HG03064 (cell line): ENCODE data around the gene GRAMD4.

Experiments
- ATAC-seq: cut with Tn5 transposase; IDR thresholded peaks from one replicate; pipeline ENCODE4 v1.9.1; 2021; ENCODE audit warnings: low read depth; ENCODE audit not compliant: unreplicated experiment

Gene GRAMD4

GRCh38 chr22:46596032-46596441 is 24.1 kb upstream of the GRAMD4 start:
- ATAC-seq = no peak

- no peak for ATAC-seq
Measured at GRCh38 chr22:46596819-46597218, 23.4 kb upstream of the GRAMD4 start.

- ATAC-seq = no peak
Measured at GRCh38 chr22:46598224-46598623, 22.0 kb upstream of the GRAMD4 start.

GRCh38 chr22:46598737-46599424 is 21.3 kb upstream of the GRAMD4 start:
- ATAC-seq = no peak

- no peak for ATAC-seq
Measured at GRCh38 chr22:46600273-46600796, 19.9 kb upstream of the GRAMD4 start.

- no peak for ATAC-seq
Measured at GRCh38 chr22:46602025-46602424, 18.2 kb upstream of the GRAMD4 start.

- ATAC-seq = no peak
Measured at GRCh38 chr22:46604306-46604690, 15.9 kb upstream of the GRAMD4 start.

GRCh38 chr22:46605117-46605516 is 15.1 kb upstream of the GRAMD4 start:
- ATAC-seq = no peak

GRCh38 chr22:46606886-46607285 is 13.3 kb upstream of the GRAMD4 start:
- ATAC-seq = no peak

- ATAC-seq = no peak
Measured at GRCh38 chr22:46607483-46608114, 12.6 kb upstream of the GRAMD4 start.

GRCh38 chr22:46609175-46609690 is 11.0 kb upstream of the GRAMD4 start:
- ATAC-seq = no peak

GRCh38 chr22:46609724-46610201 is 10.4 kb upstream of the GRAMD4 start:
- ATAC-seq = no peak

- ATAC-seq = no peak
Measured at GRCh38 chr22:46610356-46610755, 9.8 kb upstream of the GRAMD4 start.

- ATAC-seq = no peak
Measured at GRCh38 chr22:46611189-46611588, 9.0 kb upstream of the GRAMD4 start.

GRCh38 chr22:46612341-46612903 is 7.8 kb upstream of the GRAMD4 start:
- no peak for ATAC-seq

GRCh38 chr22:46612904-46613605 is 7.1 kb upstream of the GRAMD4 start:
- ATAC-seq = no peak

GRCh38 chr22:46613606-46614021 is 6.6 kb upstream of the GRAMD4 start:
- ATAC-seq = no peak

- no peak for ATAC-seq
Measured at GRCh38 chr22:46614025-46614931, 5.9 kb upstream of the GRAMD4 start.

- ATAC-seq = no peak
Measured at GRCh38 chr22:46617207-46617985, 2.8 kb upstream of the GRAMD4 start.
